ENCODE measurements around the gene TMEM167B.

The TMEM167B gene

DNA sequence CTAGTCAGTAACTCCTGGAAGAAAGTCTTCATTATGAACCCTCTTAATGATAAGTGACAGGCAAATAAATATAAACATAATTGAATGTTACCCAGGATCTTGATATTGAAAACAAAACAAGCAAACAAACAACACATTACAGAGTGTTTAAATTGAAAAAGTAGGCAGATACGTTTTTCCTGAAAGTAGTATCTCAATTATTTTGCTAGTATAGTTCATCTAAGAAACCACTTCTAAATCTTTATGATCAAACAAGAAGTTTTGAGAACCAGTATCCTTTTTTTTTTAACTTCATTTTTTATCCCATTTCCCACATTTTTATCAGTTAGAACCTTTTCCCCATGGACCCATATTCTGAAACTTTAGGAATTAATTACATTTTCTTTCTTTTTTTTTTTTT is 45.0 kb upstream of the TMEM167B start:
- no peak overlapping the region for H2BK5ac ChIP-seq (ENCODE audit: low read length)
- H3K18ac ChIP-seq (ENCODE audit: low read length) = no peak overlapping the region
- H2AFZ ChIP-seq (ENCODE audit: low read length) = no peak overlapping the region
- no peak overlapping the region for H3K9ac ChIP-seq (ENCODE audit: low read depth, low read length, poor library complexity)
- H4K8ac ChIP-seq (ENCODE audit: low read depth, low read length) = no peak overlapping the region
- no peak overlapping the region for H3K4me2 ChIP-seq (ENCODE audit: insufficient read depth, low read length, poor library complexity, severe bottlenecking)
- H2BK12ac ChIP-seq (ENCODE audit: low read length) = no peak overlapping the region
- H3K4ac ChIP-seq (ENCODE audit: low read length) = no peak overlapping the region
- H4K91ac ChIP-seq (ENCODE audit: low read depth, low read length, poor library complexity) = no peak overlapping the region
- no peak overlapping the region for H3K14ac ChIP-seq (ENCODE audit: low read length)
- H3K4me3 ChIP-seq (ENCODE audit: low read length in 2 of 2) = no peak overlapping the region
- H3K27me3 ChIP-seq (ENCODE audit: control insufficient read depth in 3 of 3, insufficient read depth in 3 of 3, low read depth in 1 of 3, low read length in 3 of 3) = no peaks in the 10 kb centered on the region
- H3K23ac ChIP-seq (ENCODE audit: low read depth, low read length, poor library complexity) = no peak overlapping the region
- H3K79me1 ChIP-seq (ENCODE audit: low read depth, low read length) = no peaks in the 10 kb centered on the region
- peaks cover 2 to 8% of the 10 kb centered on the region in 2 donors for H3K4me1 ChIP-seq (ENCODE audit: control insufficient read depth in 2 of 2, insufficient read depth in 1 of 2, low read depth in 1 of 2, low read length in 2 of 2)
- no peak for DNase-seq (ENCODE audit: low spot score)
- no peak overlapping the region for H2AK5ac ChIP-seq (ENCODE audit: low read depth, low read length)
- H3K36me3 ChIP-seq (replicated peaks in 1 of 2; ENCODE audit: control insufficient read depth in 2 of 2, insufficient read depth in 2 of 2, low read length in 2 of 2) = no peaks in the 10 kb centered on the region
- H2BK15ac ChIP-seq (ENCODE audit: low read length) = no peak overlapping the region
- no CpG with 5 or more reads among the region's 1 CpG for WGBS, 2 donors (ENCODE audit: extremely low coverage in 2 of 2, insufficient read length in 2 of 2, insufficient replicate concordance in 1 of 2)
- no peak overlapping the region for H3K27ac ChIP-seq (replicated peaks; ENCODE audit: low read length)
- no peak overlapping the region for H2BK120ac ChIP-seq (ENCODE audit: low read depth, low read length)
- no peaks in the 10 kb centered on the region for H3K9me3 ChIP-seq (replicated peaks in 1 of 2; ENCODE audit: control insufficient read depth in 2 of 2, insufficient read depth in 1 of 2, low read depth in 1 of 2, low read length in 2 of 2)

DNA sequence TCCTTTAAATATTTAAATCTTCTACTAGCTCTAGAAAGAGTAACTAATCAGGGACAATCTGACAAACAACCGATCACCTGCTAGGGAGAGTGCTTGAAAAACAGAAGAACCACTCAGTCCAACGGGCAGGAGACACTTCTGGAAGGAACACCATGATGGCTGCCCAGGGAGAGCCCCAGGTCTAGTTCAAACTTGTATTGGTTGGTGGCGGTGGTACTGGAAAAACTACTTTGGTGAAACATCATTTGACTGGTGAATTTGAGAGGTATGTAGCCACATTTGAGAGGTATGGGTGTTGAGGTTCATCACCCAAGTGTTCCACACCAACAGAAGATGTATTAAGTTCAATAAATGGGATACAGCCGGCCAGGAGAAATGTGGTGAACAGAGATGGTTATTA is 43.9 kb upstream of the TMEM167B start:
- Histone ChIP-seq H2AK5ac (ENCODE audit: low read depth, low read length) (no peak overlapping the region), H3K4me1 (ENCODE audit: control insufficient read depth in 2 of 2, insufficient read depth in 1 of 2, low read depth in 1 of 2, low read length in 2 of 2) (peaks cover 2 to 3% of the 10 kb centered on the region in 2 donors), H3K23ac (ENCODE audit: low read depth, low read length, poor library complexity) (no peak overlapping the region), H2BK12ac (ENCODE audit: low read length) (no peak overlapping the region), H3K18ac (ENCODE audit: low read length) (no peak overlapping the region), H2AFZ (ENCODE audit: low read length) (no peak overlapping the region), H3K14ac (ENCODE audit: low read length) (no peak overlapping the region), H2BK15ac (ENCODE audit: low read length) (no peak overlapping the region), H4K91ac (ENCODE audit: low read depth, low read length, poor library complexity) (no peak overlapping the region), H4K8ac (ENCODE audit: low read depth, low read length) (no peak overlapping the region), H3K9ac (ENCODE audit: low read depth, low read length, poor library complexity) (no peak overlapping the region), H3K9me3 (replicated peaks in 1 of 2; ENCODE audit: control insufficient read depth in 2 of 2, insufficient read depth in 1 of 2, low read depth in 1 of 2, low read length in 2 of 2) (no peaks in the 10 kb centered on the region), H2BK120ac (ENCODE audit: low read depth, low read length) (no peak overlapping the region), H3K4ac (ENCODE audit: low read length) (no peak overlapping the region), H3K4me3 (ENCODE audit: low read length in 2 of 2) (no peak overlapping the region), H3K27me3 (ENCODE audit: control insufficient read depth in 3 of 3, insufficient read depth in 3 of 3, low read depth in 1 of 3, low read length in 3 of 3) (no peaks in the 10 kb centered on the region), H3K79me1 (ENCODE audit: low read depth, low read length) (no peaks in the 10 kb centered on the region), H3K4me2 (ENCODE audit: insufficient read depth, low read length, poor library complexity, severe bottlenecking) (no peak overlapping the region), H3K27ac (replicated peaks; ENCODE audit: low read length) (no peak overlapping the region), H2BK5ac (ENCODE audit: low read length) (no peak overlapping the region), H3K36me3 (replicated peaks in 1 of 2; ENCODE audit: control insufficient read depth in 2 of 2, insufficient read depth in 2 of 2, low read length in 2 of 2) (no peaks in the 10 kb centered on the region)
- DNase-seq (ENCODE audit: low spot score) = no peak
- no CpG with 5 or more reads among the region's 4 CpGs for WGBS, 2 donors (ENCODE audit: extremely low coverage in 2 of 2, insufficient read length in 2 of 2, insufficient replicate concordance in 1 of 2)

DNA sequence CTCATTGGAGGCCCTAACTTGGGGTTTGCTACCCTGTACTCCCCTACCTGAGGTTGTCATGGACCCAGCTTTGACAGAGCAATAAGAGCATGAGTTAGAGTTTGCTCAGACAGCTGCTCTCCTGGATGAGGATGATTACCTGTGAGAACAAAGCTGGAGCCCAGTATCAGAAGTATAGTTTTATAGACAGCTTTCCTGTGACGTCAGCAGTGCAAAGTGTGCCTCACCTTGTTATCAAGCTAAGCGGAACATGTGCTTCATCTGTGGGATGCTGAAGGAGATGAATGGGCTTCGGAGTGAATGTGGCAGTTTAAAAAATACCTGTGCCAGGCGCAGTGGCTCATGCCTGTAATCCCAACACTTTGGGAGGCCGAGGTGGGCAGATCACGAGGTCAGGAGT is 43.2 kb upstream of the TMEM167B start:
- Histone ChIP-seq H3K4ac (ENCODE audit: low read length) (no peak overlapping the region), H3K9me3 (replicated peaks in 1 of 2; ENCODE audit: control insufficient read depth in 2 of 2, insufficient read depth in 1 of 2, low read depth in 1 of 2, low read length in 2 of 2) (no peaks in the 10 kb centered on the region), H2BK5ac (ENCODE audit: low read length) (no peak overlapping the region), H3K18ac (ENCODE audit: low read length) (no peak overlapping the region), H3K14ac (ENCODE audit: low read length) (no peak overlapping the region), H3K27me3 (ENCODE audit: control insufficient read depth in 3 of 3, insufficient read depth in 3 of 3, low read depth in 1 of 3, low read length in 3 of 3) (no peaks in the 10 kb centered on the region), H4K8ac (ENCODE audit: low read depth, low read length) (no peak overlapping the region), H2BK12ac (ENCODE audit: low read length) (no peak overlapping the region), H3K9ac (ENCODE audit: low read depth, low read length, poor library complexity) (no peak overlapping the region), H2AFZ (ENCODE audit: low read length) (no peak overlapping the region), H3K4me1 (ENCODE audit: control insufficient read depth in 2 of 2, insufficient read depth in 1 of 2, low read depth in 1 of 2, low read length in 2 of 2) (peaks cover under 1 to 1% of the 10 kb centered on the region in 2 donors), H2BK15ac (ENCODE audit: low read length) (no peak overlapping the region), H3K79me1 (ENCODE audit: low read depth, low read length) (no peaks in the 10 kb centered on the region), H3K36me3 (replicated peaks in 1 of 2; ENCODE audit: control insufficient read depth in 2 of 2, insufficient read depth in 2 of 2, low read length in 2 of 2) (no peaks in the 10 kb centered on the region), H3K4me3 (ENCODE audit: low read length in 2 of 2) (no peak overlapping the region), H4K91ac (ENCODE audit: low read depth, low read length, poor library complexity) (no peak overlapping the region), H3K27ac (replicated peaks; ENCODE audit: low read length) (no peak overlapping the region), H2AK5ac (ENCODE audit: low read depth, low read length) (no peak overlapping the region), H3K23ac (ENCODE audit: low read depth, low read length, poor library complexity) (no peak overlapping the region), H3K4me2 (ENCODE audit: insufficient read depth, low read length, poor library complexity, severe bottlenecking) (no peak overlapping the region), H2BK120ac (ENCODE audit: low read depth, low read length) (no peak overlapping the region)
- DNase-seq (ENCODE audit: low spot score) = no peak
- no CpG with 5 or more reads among the region's 6 CpGs for WGBS, 2 donors (ENCODE audit: extremely low coverage in 2 of 2, insufficient read length in 2 of 2, insufficient replicate concordance in 1 of 2)

- no peak overlapping the region for H3K9ac ChIP-seq (ENCODE audit: low read depth, low read length, poor library complexity)
- H3K4me3 ChIP-seq (ENCODE audit: low read length in 2 of 2) = no peak overlapping the region
- H2BK120ac ChIP-seq (ENCODE audit: low read depth, low read length) = no peak overlapping the region
- H4K91ac ChIP-seq (ENCODE audit: low read depth, low read length, poor library complexity) = no peak overlapping the region
- no CpG with 5 or more reads among the region's 2 CpGs for WGBS, 2 donors (ENCODE audit: extremely low coverage in 2 of 2, insufficient read length in 2 of 2, insufficient replicate concordance in 1 of 2)
- H2AFZ ChIP-seq (ENCODE audit: low read length) = no peak overlapping the region
- no peak overlapping the region for H4K8ac ChIP-seq (ENCODE audit: low read depth, low read length)
- no peak overlapping the region for H2AK5ac ChIP-seq (ENCODE audit: low read depth, low read length)
- H2BK12ac ChIP-seq (ENCODE audit: low read length) = no peak overlapping the region
- H3K14ac ChIP-seq (ENCODE audit: low read length) = no peak overlapping the region
- DNase-seq (ENCODE audit: low spot score) = no peak
- no peaks in the 10 kb centered on the region for H3K79me1 ChIP-seq (ENCODE audit: low read depth, low read length)
- H3K27me3 ChIP-seq (ENCODE audit: control insufficient read depth in 3 of 3, insufficient read depth in 3 of 3, low read depth in 1 of 3, low read length in 3 of 3) = no peaks in the 10 kb centered on the region
- H3K9me3 ChIP-seq (replicated peaks in 1 of 2; ENCODE audit: control insufficient read depth in 2 of 2, insufficient read depth in 1 of 2, low read depth in 1 of 2, low read length in 2 of 2) = no peaks in the 10 kb centered on the region
- H3K18ac ChIP-seq (ENCODE audit: low read length) = no peak overlapping the region
- H3K27ac ChIP-seq (replicated peaks; ENCODE audit: low read length) = no peak overlapping the region
- no peaks in the 10 kb centered on the region for H3K4me1 ChIP-seq (ENCODE audit: control insufficient read depth in 2 of 2, insufficient read depth in 1 of 2, low read depth in 1 of 2, low read length in 2 of 2)
- H2BK5ac ChIP-seq (ENCODE audit: low read length) = no peak overlapping the region
- H2BK15ac ChIP-seq (ENCODE audit: low read length) = no peak overlapping the region
- no peak overlapping the region for H3K23ac ChIP-seq (ENCODE audit: low read depth, low read length, poor library complexity)
- no peak overlapping the region for H3K4ac ChIP-seq (ENCODE audit: low read length)
- no peaks in the 10 kb centered on the region for H3K36me3 ChIP-seq (replicated peaks in 1 of 2; ENCODE audit: control insufficient read depth in 2 of 2, insufficient read depth in 2 of 2, low read length in 2 of 2)
- no peak overlapping the region for H3K4me2 ChIP-seq (ENCODE audit: insufficient read depth, low read length, poor library complexity, severe bottlenecking)
These were observed 42.2 kb upstream of the TMEM167B start for GRCh38 chr1:109048335-109048734.

Data from neuronal stem cell (in vitro differentiated cells).